ENCODE data around the gene SLC35G6.

SLC35G6 gene

DNA sequence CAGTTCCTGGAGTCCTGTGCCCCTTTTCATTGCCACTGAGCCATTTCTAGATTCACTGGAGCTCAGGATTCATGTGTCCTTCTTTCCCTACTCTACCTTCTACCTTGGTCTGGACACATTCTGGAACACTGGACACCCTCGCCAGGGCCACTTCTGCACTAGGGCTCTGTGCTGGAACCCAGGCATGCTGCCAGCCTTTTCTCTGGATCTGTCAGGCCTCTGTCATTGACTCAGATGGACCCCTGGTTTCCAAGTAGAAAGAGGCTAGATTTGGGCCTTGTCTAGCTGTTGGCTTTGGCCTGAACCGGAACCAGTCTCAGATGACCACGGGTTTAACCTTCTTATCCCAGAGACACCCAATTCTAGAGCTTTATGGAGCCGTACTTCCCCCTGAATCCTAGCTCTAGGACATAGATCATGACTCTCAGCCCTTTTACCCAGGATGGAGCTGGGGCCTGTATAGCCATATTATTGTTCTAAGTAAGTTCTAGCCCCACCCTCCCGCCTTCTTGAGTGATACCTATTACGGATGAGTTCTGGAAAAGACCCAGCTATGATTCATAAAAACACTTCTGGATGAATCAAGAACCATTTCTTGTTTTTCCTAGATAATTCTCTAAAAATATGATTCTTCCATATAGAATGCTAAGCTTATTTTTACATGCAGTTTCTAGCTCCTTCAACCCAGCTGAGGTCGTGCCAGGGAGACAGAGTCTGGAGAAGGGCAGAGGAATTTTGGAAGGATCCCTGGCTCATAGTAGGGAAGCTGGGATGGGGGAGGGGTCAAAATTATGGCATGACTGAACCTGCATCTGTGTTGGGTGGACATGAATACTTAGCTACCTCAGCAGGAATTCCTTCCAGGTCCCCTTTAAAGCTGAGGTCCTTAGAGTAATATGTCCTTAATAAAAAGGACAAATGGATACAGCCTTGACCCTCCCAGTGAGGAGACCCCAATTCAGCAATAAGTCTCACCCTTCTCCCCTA lies 37.5 kb upstream of the SLC35G6 start:
- TF ChIP-seq, protein P1, sequence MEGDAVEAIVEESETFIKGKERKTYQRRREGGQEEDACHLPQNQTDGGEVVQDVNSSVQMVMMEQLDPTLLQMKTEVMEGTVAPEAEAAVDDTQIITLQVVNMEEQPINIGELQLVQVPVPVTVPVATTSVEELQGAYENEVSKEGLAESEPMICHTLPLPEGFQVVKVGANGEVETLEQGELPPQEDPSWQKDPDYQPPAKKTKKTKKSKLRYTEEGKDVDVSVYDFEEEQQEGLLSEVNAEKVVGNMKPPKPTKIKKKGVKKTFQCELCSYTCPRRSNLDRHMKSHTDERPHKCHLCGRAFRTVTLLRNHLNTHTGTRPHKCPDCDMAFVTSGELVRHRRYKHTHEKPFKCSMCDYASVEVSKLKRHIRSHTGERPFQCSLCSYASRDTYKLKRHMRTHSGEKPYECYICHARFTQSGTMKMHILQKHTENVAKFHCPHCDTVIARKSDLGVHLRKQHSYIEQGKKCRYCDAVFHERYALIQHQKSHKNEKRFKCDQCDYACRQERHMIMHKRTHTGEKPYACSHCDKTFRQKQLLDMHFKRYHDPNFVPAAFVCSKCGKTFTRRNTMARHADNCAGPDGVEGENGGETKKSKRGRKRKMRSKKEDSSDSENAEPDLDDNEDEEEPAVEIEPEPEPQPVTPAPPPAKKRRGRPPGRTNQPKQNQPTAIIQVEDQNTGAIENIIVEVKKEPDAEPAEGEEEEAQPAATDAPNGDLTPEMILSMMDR (IDR thresholded peaks at IDR 0.05; ENCODE audit: low read depth, low read length): no peak
- no peak overlapping the region for H3K4me3 ChIP-seq (ENCODE audit: low read depth, low read length)

DNA sequence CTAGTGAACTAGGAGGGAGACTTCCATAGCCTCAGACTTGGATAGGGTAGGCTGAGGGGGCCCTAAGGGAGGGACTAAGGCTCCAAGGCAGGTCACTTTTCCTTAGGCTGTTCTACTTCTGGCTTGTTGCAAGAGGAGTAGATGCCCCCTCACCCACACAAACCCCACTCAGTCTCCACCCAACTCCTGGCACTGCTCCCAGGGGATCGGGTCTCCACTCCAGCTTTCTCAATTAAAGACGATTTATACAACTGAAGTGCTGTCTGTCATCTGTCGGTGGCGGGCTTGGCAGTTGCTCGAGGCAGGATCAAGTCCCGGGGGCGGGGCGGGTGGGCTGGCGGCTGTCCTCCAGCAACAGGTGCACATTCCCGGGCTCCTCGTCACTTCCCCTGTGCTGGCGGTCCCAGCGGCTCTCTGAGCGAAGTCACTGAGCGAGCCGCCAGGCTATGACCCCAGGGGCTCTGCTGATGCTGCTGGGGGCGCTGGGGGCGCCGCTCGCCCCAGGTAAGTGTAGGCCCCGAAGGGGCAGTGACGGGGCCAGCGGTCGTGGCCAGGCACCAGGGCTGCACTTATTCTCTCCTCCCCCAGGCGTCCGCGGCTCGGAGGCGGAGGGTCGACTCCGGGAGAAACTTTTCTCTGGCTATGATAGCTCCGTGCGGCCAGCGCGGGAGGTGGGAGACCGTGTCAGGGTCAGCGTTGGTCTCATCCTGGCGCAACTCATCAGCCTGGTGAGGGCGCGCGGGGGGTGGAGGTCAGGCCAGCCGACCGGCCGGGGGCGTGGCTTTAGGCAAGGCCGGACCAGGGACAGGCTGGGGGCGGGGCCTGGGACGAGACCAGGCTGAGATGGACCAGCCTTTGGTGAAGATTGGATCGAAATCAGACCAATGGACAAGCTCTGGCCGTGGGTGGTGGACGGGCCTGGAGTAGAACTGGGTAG lies 36.3 kb upstream of the SLC35G6 start, which contains the start of gene CHRNB1:
TSS of gene CHRNB1 (plus strand) at position 380 of the 937 bp plus-strand sequence. CDS start at position 447, 67 bp downstream.
- H3K4me3 ChIP-seq (ENCODE audit: low read depth, low read length): peak within 1 kb of the TSS; percentile 31

DNA sequence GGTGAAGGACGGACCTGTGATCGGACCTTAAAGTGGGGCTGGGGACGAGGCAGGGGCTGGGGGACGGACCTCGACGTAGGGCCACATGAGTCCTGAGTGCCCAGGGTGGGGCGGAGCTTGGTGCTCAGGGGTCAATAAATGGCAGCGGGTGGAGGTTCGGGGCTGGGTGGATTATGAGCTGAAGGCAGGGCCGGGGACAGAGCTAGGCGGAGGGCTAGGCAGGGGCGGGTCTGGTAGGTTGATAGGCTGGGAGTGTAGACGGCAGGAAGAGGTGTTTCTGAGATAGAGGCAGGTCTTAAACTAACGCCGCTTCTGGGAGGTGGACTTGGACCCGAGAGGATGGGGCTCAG lies 35.7 kb upstream of the SLC35G6 start:
- TF ChIP-seq, protein P1 (IDR thresholded peaks at IDR 0.05; ENCODE audit: low read depth, low read length): no peak
- peak overlapping the region; percentile 31; the same call in 1 of the 2 replicates for H3K4me3 ChIP-seq (ENCODE audit: low read depth, low read length)

More for the DNA sequence above, 36.3 kb upstream of the SLC35G6 start, which contains the start of gene CHRNB1:
- TF ChIP-seq, protein P1 (IDR thresholded peaks at IDR 0.05; ENCODE audit: low read depth, low read length): no peak

DNA sequence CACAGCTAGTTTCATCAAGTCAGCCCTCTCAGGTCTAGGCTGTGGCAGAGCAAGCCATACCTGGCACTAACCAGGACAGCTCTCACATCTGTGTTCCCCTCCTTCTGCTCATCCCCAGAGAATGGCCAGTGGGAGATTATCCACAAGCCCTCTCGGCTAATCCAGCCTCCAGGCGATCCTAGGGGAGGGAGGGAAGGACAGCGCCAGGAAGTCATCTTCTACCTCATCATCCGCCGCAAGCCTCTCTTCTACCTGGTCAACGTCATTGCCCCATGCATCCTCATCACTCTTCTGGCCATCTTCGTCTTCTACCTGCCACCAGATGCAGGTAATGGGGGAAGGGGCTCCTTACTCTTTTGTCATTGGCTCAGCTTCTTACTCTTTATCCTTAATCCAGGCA lies 32.8 kb upstream of the SLC35G6 start:
- TF ChIP-seq, protein P1 (IDR thresholded peaks at IDR 0.05; ENCODE audit: low read depth, low read length): no peak
- no peak overlapping the region for H3K4me3 ChIP-seq (ENCODE audit: low read depth, low read length)

DNA sequence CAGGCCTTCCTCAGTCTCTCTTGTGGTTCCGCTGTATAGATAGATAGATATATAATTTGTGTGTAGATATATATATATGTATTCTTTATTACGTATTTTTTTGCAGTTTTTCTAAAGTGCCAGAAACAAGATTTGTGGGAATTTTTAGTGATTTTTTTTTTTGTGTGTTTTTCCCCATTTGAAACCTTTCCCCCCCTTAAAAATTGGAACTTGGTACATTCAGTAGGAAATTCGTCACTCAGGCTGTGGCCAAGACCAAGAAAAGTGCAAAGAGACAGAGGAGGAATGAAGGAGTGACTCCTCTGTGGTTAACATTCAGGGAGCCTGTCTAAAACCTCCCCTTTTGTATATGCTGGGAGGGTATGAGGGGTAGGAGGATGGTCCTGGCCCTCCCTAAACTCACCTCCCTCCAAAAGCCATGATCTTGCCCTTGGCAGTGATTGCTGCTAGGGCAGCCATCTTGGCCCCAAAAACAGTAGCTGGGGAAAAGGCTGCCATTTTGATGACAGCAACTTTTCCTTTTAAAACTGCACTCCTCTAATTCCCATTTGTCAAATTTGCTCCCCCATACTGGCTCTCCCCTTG lies 21.2 kb upstream of the SLC35G6 start:
- TF ChIP-seq, protein P1 (IDR thresholded peaks at IDR 0.05; ENCODE audit: low read depth, low read length): no peak
- H3K4me3 ChIP-seq (ENCODE audit: low read depth, low read length): no peak overlapping the region

DNA sequence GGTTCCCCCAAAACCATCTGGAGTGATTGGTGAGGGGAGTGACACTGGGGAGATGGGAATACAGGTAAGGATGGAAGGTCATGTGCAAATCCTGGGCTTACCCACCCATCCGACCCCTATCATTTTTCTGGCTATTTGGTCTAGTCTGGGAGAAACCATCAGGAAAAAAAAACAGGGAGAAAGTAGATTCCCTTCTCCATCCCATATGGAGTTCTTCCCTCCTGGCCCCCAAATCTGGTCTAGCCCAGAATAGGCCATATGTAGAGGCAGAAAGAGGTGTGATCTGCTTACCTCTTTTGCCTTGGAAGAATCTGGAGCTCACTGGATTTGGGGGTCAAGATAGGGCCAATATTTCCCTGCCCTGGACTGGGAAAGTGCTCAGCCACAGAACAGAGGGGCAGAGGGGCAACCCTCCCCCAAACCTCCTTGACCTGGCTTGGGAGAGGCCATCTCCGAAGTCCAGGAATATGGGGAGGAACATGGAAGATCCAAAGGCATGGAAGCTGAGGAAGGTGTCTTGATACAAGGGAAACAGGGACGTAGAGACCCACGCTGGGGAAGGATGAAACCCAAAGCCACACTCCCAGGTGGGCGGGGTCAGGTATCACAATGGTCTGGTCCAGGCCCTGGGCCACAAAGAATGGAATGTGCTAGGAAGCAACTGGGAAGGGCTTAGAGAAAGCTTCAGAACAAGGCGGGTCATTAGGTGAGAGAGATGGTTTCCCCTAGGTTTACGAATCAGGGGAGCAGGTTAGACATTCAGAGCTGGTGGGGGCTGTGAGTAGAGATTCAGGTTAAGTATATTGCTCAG lies 20.2 kb upstream of the SLC35G6 start:
- TF ChIP-seq, protein P1 (IDR thresholded peaks at IDR 0.05; ENCODE audit: low read depth, low read length): no peak
- no peak overlapping the region for H3K4me3 ChIP-seq (ENCODE audit: low read depth, low read length)

All from WI38 (cell line).